ENCODE data around the gene TDRD12. TPM values are rescaled to one million over a fixed set of nuclear protein-coding genes. Genes with fewer than 3 reads are reported as not detected.
"Not testable (repeated sequence)": the region's sequence is repeated elsewhere in the genome, so short reads cannot be mapped to it uniquely, and the experiment has no call there.

TDRD12 gene
- total RNA-seq, 1 donor from 2014 or later: not detected

DNA sequence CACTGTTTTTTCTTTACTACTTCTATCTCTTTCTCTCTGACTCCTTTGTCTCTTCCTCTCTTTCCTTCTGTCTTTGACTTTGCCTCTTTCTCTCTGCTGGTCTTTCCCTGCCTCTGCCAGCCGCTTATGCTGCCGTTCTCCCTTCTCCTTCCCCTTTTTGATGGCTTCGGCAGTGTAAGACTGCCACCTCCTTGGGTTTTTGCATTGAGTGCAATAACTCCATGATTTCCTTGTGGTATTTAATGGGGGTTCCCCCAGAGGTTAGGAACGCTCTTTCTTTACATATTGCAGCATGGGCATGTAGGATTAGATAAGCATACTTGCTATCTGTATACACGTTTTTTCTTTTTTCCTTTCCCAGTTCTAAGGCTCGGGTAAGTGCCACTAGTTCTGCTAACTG, 24.1 kb upstream of the TDRD12 start:
- not testable (repeated sequence) for H3K4me3 Mint-ChIP-seq (ENCODE audit: unreplicated experiment); DNase-seq (ENCODE audit: low spot score); H3K9me3 Mint-ChIP-seq (ENCODE audit: unreplicated experiment); H3K27ac Mint-ChIP-seq (ENCODE audit: unreplicated experiment)
- peaks cover 26% of the 10 kb centered on the region for H3K36me3 Mint-ChIP-seq (ENCODE audit: low read depth, unreplicated experiment)
- peaks cover 11% of the 10 kb centered on the region for H3K27me3 Mint-ChIP-seq (ENCODE audit: unreplicated experiment)
- peaks cover 34% of the 10 kb centered on the region for H3K4me1 Mint-ChIP-seq (ENCODE audit: unreplicated experiment)

DNA sequence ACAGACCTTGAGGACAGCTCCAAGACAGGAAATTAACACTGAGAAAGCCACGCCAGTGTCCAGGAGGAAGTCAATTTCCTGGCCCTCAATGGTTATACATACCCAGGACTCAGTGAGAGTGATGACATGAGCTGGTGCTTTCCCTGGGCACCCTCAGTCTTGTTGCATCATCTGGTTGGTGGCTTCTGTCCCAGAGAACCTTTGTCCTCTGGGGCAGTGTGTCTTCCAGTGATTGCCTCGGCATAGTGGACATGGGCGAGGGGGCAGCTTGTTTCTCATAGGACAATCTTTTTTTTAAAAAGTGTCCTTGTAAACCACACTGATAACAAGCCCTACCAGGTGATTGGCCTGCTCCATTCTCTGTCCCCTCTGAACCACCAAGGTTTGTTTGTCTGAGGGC, 22.8 kb upstream of the TDRD12 start:
- not testable (repeated sequence) for H3K9me3 Mint-ChIP-seq (ENCODE audit: unreplicated experiment); H3K4me3 Mint-ChIP-seq (ENCODE audit: unreplicated experiment); DNase-seq (ENCODE audit: low spot score); H3K27me3 Mint-ChIP-seq (ENCODE audit: unreplicated experiment); H3K27ac Mint-ChIP-seq (ENCODE audit: unreplicated experiment)
- Mint-ChIP-seq H3K4me1 (ENCODE audit: unreplicated experiment) (peaks cover 28% of the 10 kb centered on the region), H3K36me3 (ENCODE audit: low read depth, unreplicated experiment) (peaks cover 20% of the 10 kb centered on the region)

DNA sequence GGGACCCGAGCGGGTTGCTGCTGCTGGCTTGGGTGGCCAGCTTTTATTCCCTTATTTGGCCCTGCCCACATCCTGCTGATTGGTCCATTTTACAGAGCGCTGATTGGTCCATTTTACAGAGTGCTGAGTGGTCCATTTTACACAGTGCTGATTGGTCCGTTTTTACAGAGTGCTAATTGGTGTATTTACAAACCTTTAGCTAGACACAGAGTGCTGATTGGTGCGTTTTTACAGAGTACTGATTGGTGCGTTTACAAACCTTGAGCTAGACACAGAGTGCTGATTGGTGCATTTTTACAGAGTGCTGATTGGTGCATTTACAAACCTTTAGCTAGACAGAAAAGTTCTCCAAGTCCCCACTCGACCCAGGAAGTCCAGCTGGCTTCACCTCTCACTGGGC, 19.4 kb upstream of the TDRD12 start:
- DNase-seq (ENCODE audit: low spot score); H3K27ac Mint-ChIP-seq (ENCODE audit: unreplicated experiment); H3K4me3 Mint-ChIP-seq (ENCODE audit: unreplicated experiment); H3K9me3 Mint-ChIP-seq (ENCODE audit: unreplicated experiment); H3K27me3 Mint-ChIP-seq (ENCODE audit: unreplicated experiment): not testable (repeated sequence)
- peaks cover 21% of the 10 kb centered on the region for H3K36me3 Mint-ChIP-seq (ENCODE audit: low read depth, unreplicated experiment)
- H3K4me1 Mint-ChIP-seq (ENCODE audit: unreplicated experiment): peaks cover 10% of the 10 kb centered on the region

DNA sequence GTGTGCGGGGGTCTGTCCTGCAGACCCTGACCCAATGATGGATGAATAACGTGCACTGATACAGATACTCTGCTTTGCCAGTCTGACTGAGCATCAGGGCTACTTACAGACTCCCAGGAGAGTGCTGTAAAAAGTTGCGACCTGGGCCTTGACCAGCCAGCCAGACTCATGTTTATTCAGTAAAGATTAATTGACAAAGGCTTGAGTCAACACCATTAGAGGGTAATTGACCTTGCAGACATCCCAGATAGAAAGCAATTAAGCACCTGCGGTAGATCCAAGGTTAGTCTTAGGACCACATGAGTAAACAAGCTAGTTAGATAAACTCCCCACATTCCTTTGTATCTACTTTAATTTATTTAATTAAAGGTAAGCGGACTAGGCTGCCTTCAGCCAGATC, 17.6 kb upstream of the TDRD12 start:
- TF ChIP-seq, protein P1, sequence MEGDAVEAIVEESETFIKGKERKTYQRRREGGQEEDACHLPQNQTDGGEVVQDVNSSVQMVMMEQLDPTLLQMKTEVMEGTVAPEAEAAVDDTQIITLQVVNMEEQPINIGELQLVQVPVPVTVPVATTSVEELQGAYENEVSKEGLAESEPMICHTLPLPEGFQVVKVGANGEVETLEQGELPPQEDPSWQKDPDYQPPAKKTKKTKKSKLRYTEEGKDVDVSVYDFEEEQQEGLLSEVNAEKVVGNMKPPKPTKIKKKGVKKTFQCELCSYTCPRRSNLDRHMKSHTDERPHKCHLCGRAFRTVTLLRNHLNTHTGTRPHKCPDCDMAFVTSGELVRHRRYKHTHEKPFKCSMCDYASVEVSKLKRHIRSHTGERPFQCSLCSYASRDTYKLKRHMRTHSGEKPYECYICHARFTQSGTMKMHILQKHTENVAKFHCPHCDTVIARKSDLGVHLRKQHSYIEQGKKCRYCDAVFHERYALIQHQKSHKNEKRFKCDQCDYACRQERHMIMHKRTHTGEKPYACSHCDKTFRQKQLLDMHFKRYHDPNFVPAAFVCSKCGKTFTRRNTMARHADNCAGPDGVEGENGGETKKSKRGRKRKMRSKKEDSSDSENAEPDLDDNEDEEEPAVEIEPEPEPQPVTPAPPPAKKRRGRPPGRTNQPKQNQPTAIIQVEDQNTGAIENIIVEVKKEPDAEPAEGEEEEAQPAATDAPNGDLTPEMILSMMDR (IDR thresholded peaks at IDR 0.05; ENCODE audit: unreplicated experiment): no peak
- Mint-ChIP-seq H3K9me3 (ENCODE audit: unreplicated experiment) (peaks cover 5% of the 10 kb centered on the region), H3K4me3 (ENCODE audit: unreplicated experiment) (no peak overlapping the region), H3K27me3 (ENCODE audit: unreplicated experiment) (peaks cover 3% of the 10 kb centered on the region), H3K27ac (ENCODE audit: unreplicated experiment) (no peak overlapping the region), H3K36me3 (ENCODE audit: low read depth, unreplicated experiment) (peaks cover 25% of the 10 kb centered on the region), H3K4me1 (ENCODE audit: unreplicated experiment) (no peaks in the 10 kb centered on the region)
- no peak for DNase-seq (ENCODE audit: low spot score)

DNA sequence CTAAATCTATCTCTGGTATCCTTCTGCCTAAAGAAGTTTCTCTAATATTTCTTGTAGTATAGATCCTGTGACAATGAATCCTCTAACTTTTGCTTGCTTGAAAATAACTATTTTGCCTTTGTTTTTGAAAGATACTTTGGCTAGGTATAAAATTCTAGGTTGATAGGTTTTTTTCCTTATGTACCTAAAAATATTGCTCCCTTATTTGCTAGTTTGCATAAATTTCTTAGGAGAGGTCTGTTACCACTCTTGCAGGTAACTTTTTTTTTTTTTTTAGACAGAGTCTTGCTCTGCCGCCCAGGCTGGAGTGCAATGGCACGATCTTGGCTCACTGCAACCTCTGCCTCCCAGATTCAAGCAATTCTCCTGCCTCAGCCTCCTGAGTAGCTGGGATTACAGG, 15.6 kb upstream of the TDRD12 start:
- not testable (repeated sequence) for H3K4me1 Mint-ChIP-seq (ENCODE audit: unreplicated experiment); H3K27me3 Mint-ChIP-seq (ENCODE audit: unreplicated experiment)
- H3K36me3 Mint-ChIP-seq (ENCODE audit: low read depth, unreplicated experiment): peaks cover 14% of the 10 kb centered on the region

DNA sequence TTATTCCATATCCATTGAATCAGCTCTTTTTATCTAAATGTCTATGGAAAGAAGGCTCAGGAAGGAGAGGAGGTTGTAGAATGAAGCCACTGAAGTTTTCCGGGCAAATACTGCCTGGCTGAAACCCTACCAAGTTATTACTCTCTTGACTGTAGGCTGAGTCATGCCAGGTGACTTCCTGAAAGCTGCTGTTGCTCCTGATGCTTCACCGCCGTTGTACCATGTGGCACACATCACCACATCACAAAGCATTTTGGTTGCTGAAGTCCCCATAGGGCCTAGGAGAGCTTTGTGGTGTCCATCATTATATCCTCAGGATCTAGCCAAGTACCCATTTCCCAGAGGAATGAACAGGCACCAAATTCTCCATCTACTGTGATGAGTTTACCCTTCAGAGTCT, 11.1 kb upstream of the TDRD12 start:
- Mint-ChIP-seq H3K9me3 (ENCODE audit: unreplicated experiment) (peaks cover 5% of the 10 kb centered on the region), H3K4me1 (ENCODE audit: unreplicated experiment) (no peaks in the 10 kb centered on the region), H3K27me3 (ENCODE audit: unreplicated experiment) (peaks cover 1% of the 10 kb centered on the region), H3K36me3 (ENCODE audit: low read depth, unreplicated experiment) (peaks cover 14% of the 10 kb centered on the region), H3K4me3 (ENCODE audit: unreplicated experiment) (no peak overlapping the region), H3K27ac (ENCODE audit: unreplicated experiment) (no peak overlapping the region)
- no peak for DNase-seq (ENCODE audit: low spot score)
- TF ChIP-seq, protein P1 (IDR thresholded peaks at IDR 0.05; ENCODE audit: unreplicated experiment): no peak

More for the DNA sequence above, 15.6 kb upstream of the TDRD12 start:
- H3K4me3 Mint-ChIP-seq (ENCODE audit: unreplicated experiment); H3K27ac Mint-ChIP-seq (ENCODE audit: unreplicated experiment); H3K9me3 Mint-ChIP-seq (ENCODE audit: unreplicated experiment); DNase-seq (ENCODE audit: low spot score): not testable (repeated sequence)

DNA sequence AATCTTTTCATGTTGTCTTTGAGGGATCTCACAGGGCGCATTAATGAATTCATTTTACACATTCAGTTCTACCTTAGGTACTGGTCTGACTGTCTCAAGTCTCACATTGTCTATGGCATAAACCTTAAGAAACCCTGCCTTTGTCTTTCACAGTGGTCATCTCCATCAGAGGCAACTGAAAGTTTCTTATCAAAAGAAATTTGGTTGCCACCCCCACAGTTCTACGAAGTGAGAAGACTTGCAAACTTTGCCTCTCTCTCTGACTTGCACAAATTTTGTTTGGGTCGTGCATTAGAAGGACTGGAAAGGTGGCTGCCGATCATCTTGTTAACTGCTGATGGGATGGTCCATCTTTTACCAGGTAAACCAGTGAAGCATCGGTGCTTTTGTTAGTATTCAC, 10.5 kb upstream of the TDRD12 start:
- H3K9me3 Mint-ChIP-seq (ENCODE audit: unreplicated experiment): peaks cover 5% of the 10 kb centered on the region
- H3K27ac Mint-ChIP-seq (ENCODE audit: unreplicated experiment): no peak overlapping the region
- DNase-seq (ENCODE audit: low spot score): no peak
- TF ChIP-seq, protein P1 (IDR thresholded peaks at IDR 0.05; ENCODE audit: unreplicated experiment): no peak
- no peak overlapping the region for H3K4me3 Mint-ChIP-seq (ENCODE audit: unreplicated experiment)
- peaks cover 11% of the 10 kb centered on the region for H3K36me3 Mint-ChIP-seq (ENCODE audit: low read depth, unreplicated experiment)
- H3K4me1 Mint-ChIP-seq (ENCODE audit: unreplicated experiment): no peaks in the 10 kb centered on the region
- peaks cover 1% of the 10 kb centered on the region for H3K27me3 Mint-ChIP-seq (ENCODE audit: unreplicated experiment)

Measured in endothelial cell (in vitro differentiated cells).